Activated CD4-positive, CD25-positive, alpha-beta regulatory T cell treated with anti-CD3 and anti-CD28 coated beads, Interleukin-2, amount 50 U/mL, for 72 hours (primary cell): ENCODE data around the gene SLCO3A1.

Experiments
- DNase-seq: peaks from one replicate; pipeline ENCODE4 v3.0.0; 2021

The SLCO3A1 gene

GRCh38 chr15:91885054-91885453, 31.5 kb downstream of the SLCO3A1 start:
- no peak for DNase-seq

GRCh38 chr15:91885714-91886270, 32.3 kb downstream of the SLCO3A1 start:
- no peak for DNase-seq

- DNase-seq: no peak
These were observed 33.4 kb downstream of the SLCO3A1 start for GRCh38 chr15:91886878-91887277.

GRCh38 chr15:91887321-91887720, 33.8 kb downstream of the SLCO3A1 start:
- DNase-seq: no peak

DNA sequence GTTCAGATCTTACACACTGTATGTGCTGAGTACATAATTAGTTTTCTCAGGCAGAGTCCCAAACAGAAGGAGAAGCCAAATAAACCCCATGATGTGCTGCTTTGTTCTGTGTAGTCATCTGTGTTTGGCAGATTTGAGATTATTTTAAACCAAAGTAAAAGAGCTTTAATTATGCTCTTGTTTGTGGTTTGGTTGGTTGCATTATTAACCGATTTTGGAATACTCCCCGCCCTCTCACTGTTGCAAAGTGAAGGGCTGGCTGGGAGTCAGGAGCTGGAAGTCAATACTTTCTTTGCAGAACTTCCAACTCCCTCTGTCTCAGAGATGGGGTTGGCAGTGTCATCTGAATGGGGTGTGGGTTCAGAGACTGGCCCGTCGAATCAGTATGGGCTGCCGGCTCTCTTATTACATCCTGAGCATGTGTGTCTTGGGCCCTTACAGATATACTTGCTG, 34.4 kb downstream of the SLCO3A1 start:
- no peak for DNase-seq

DNA sequence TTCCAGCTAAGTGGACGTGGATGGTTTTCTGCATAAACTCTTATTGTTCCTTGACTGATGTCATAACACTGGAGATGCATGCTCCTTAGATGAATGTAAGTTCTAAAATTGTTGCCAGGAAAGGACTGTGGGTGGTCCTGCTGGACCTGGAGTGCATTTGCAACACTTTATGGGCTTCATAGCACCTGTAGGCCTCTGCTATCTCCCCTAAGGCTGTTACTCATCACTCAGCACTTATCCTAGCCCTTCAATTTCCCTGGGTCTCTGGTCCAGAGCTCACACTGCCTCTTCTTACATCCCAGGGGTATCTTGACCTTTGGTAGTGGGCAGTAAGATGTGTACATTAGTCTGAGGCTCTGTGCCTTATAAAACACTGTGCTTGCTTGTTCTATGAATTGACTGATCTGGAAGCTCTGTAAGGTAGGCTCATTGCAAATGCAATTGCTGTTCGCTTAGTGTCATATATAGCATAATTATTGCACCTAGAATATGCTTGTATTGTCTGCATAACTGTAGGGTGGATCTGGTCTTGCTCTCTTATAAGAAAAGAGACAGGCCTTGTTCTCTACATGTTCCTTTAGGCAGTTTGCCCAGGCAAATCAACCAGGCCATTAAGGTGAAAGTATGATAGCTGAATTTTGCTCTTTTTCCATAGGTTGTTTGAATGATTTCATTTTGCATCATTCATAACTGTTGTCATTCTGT, 35.8 kb downstream of the SLCO3A1 start:
- no peak for DNase-seq

GRCh38 chr15:91890614-91891013, 37.1 kb downstream of the SLCO3A1 start:
- no peak for DNase-seq

DNA sequence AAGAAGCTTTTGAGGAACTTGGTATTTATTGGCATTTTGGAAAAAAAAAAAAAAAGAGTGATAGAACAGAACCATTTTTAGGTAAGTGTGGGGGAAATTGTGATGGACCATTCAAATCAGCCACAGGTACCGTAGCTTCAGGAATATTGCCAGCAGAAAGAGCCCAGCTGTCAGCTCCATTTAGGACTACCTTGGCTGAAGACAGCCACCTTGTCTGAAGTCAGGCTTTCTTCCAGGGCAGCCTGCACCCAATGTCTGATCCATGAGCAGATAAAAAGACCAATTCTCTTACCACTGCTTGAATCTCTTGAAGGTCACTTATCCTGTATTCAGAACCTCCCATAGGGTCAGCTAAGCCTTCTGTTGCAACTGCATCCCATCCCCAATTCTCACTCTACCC, 37.6 kb downstream of the SLCO3A1 start:
- DNase-seq: no peak

DNA sequence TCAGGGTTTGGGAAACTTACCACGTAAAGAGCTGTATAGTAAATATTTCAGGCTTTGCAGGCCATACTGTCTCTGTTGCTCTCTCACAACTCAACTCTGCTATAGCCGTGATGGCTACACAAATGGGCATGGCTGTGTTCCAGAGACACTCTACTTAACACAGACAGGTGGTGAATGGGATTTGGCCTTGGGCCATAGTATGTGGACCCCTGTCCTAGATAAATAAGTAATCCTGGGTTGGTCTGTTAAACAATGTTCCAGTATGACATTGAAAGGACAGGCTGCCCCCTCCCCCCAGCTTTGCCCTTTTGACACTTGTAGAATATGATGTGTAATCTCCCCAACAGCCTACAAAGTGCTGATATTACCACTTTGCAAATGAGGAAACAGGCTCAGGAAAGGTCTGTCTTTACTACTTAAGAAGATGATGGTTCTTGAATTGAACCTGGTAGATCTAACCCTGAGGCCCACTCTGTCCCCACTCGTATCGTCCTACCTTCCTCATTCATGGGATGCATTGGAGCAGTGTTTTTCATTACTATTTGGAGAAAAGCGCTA, 38.4 kb downstream of the SLCO3A1 start:
- no peak for DNase-seq

DNA sequence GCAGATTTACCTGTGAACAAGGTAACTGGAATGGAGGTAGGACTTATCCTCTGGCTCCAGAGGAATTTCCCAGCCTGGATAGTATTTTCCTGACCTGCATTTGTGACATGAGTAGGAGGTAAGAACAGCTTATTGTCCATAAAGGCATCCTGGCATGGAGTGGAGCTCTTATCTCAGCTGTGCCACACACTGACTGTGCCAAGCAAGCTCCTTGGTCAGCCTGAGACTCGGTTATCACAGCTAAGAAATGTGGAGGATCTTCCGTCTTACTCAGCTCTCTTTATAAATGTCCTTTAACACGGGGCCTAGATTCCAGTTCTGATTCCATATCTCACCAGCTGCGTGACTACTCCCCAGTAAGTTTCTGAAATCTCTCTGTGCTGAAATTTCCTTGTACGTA, 38.9 kb downstream of the SLCO3A1 start:
- DNase-seq: no peak

DNA sequence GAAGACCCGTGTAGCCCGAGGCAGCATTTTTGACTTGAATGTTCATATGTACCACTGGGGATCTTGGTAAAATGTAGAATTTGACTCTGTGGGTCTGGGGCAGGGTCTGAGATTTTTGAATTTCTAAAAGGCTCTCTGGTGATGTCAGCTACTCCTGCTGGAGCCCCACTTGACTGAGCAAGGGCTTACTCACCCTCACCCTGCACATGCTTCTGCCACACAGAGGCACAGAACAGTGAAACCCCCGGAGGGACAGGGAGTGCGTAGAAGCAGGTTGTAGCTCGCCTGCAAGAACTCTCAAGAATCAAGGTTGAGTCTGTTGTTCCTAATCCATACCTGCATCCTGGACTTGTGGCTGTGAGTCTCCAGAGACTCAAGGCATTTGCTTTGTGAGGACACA, 41.1 kb downstream of the SLCO3A1 start:
- no peak for DNase-seq

DNA sequence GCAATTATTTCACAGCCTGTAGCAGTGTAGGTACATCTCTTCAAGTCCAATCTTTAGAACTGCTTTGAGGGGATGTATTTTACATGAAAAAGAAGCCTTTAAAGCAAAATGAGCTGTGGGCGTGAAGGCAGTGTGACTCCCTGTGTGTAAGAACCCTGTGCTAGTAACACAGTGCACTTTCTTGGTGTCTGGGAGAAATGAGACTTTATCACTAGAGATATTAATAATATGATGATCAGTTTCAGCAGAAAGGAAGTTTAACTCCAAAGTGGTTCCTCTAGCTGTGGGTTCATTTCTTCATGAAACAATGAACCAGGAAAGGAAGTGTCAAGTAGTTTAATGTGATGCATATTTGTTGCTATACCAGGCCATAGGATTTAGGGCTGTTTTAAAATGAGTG, 41.5 kb downstream of the SLCO3A1 start:
- DNase-seq: no peak

DNA sequence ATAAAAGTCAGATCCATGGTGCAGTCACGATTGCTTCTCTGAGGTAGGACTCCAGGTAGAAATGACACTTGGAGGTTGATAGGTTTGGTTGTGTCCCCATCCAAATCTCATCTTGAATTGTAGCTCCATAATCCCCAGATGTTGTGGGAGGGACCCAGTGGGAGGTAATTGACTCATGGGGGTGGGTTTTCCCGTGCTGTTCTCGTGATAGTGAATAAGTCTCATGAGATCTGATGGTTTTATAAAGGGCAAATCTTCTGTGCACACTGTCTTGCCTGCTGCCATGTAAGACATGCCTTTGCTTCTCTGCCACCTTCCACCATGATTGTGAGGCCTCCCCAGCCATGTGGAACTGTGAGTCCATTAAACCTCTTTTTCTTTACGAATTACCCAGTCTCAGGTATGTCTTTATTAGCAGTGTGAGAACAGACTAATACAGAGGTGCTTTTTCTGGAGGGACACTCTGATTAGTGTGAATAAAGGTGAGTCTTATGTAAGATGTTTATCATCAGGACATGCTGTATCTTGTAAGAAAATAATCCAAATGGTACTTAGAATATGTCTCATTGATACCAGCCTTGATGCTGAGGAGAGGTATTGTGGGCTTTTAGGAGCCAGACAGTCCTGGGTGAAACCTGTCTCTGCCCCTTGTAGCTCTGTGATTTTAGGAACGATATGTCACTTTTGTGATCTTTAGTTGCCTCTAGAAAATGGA, 43.0 kb downstream of the SLCO3A1 start:
- DNase-seq: no peak

DNA sequence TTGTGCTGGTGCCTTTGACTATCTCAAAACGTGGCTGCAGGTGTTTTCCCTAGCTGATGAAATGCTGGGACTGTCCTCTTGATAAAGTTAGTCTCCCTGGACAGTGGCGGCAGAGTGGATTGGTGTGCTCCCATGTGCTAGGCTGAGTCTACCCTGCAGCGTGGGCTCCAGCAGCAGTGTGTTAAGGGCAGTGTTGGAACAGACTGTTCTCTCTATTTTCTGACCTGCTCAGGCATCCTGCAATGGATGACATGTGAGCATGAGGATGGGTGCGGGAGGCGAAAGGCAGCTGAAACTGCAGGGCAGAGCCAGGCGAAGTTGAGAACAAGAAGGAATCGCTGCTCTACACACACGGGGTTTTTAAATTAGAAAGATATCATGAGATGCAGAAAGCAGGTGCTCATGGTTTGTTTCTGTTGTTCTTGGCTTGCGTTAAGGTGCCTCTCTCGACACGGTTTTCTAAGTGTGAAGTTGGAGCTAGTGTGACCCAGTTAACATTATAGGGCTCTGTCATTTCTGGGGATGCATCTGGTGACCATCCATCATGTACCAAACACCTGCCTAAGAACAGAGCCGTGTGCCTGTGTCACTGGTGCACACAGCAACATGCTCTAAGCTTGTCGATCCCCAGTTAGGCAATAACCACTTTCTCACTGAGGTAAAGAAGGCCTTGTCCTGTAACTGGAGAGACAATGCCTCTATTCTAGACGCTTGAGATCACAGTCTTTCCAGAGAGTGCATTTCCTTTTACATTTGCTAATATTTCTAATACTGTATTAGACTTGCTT, 44.3 kb downstream of the SLCO3A1 start:
- no peak for DNase-seq

GRCh38 chr15:91898843-91899242, 45.3 kb downstream of the SLCO3A1 start:
- no peak for DNase-seq

DNA sequence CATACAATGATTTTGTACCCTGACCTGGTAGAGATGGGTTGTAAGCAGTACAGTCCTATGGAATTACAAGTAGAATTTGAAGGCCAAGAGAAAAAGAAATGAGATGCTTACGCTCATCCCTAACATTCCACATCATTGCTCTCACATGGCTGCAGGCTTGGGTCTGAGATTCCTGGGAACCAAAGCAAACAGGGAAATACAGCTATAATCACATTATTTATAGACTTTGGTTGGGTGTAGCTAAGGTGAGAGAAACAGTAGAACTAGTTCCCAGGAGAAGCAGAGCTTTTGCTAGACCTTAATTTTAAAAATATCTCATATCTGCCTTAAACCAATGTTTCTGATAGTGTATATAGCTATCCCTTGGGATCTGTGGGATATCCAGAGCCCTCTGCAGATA, 51.4 kb downstream of the SLCO3A1 start:
- DNase-seq: no peak

DNA sequence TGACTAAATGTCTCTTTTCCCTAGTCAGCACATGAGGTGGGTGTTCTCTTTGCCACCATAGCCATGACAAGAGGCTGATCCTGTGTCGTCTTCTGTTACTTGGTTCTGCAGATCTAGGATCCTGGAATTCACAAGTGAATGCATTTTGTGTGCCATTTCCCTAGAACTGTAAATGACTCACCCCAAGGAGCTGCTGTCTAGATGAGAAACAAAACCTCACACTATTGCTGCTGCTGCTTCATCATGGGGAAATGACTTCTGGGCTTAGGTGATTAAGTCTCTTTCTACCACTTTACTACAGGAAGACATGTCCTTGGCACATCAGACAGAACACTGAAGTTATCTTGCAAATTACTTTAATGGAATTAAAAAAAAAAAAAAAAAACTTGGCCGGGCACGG, 54.9 kb downstream of the SLCO3A1 start:
- no peak for DNase-seq

DNA sequence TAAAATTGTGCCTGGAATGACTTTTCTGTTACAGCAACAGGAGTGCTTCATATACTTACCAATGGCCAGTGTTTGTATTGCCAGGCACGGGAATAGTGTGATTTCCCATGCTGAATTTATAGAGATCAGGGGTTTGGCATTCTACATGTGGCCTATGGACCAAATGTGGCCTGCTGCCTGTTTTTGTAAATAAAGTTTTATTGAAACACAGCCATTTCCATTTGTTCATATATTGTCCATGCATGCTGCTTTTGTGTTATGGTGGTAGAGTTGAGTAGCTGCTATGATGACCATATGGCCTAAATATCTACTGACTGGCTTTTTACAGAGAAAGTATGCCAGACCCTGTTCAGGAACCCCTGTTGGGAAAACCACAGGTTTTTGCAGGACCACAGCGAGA, 55.6 kb downstream of the SLCO3A1 start:
- DNase-seq: no peak

- no peak for DNase-seq
These were observed 56.1 kb downstream of the SLCO3A1 start for GRCh38 chr15:91909574-91909973.

GRCh38 chr15:91911844-91912243, 58.3 kb downstream of the SLCO3A1 start:
- no peak for DNase-seq

DNA sequence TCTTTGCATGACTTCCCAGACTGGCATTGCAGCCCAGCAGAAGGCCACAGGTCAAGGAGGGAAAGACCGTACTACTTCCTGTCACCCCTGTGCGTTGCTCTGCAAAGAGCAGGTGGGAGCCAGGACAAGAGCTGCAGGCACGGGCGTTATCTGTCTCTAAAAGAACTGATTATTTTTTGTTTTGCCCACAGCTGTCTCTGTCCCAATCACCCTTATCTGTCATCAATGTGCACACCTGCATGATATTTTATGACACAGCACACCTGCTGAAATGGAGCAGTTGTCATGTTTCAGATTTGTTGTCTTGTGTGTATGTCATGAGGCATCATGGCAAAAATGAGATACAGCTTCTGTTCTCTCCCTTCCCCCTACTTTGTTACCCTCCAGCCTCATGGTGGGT, 58.8 kb downstream of the SLCO3A1 start:
- DNase-seq: no peak

DNA sequence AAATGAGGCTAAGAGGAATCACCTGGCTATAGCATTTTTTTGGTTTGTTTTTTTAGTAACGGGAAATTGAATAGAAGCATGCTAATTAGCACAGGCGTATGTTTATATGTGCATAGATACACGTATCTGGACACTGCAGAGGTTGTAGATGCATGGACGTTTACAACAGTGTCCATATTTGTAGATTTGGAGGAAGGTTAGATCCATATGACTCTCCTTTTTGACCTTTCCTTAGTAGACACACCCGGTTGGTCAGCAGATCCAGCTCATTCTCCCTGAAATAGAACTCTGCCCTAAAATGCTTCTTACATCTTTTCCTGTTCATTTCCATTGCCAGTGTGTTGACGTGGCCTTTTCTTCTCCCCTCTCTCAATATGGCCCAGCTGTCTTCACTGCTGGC, 60.1 kb downstream of the SLCO3A1 start:
- DNase-seq: no peak

DNA sequence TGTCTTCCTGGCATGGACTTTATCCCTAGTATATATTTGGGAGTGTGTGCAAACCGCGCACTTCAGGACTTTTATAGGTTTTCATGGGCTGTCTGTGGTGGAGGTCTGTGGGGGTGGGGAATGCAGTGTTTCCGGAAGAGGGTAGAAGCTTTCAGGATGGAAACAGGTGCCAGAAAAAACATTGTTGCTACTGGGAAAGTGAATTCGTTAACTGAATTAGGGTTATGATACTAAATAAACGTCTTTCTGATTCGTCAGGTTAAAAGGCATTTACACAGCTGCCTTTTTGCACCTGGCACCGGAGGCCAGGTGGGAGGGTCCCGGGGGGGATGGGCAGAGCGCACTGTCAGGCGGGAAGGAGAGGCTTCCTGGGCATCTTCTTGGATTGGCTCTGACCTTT, 62.1 kb downstream of the SLCO3A1 start:
- DNase-seq: no peak
